Measurements from ENCODE around the gene VCX.

Gene VCX

DNA sequence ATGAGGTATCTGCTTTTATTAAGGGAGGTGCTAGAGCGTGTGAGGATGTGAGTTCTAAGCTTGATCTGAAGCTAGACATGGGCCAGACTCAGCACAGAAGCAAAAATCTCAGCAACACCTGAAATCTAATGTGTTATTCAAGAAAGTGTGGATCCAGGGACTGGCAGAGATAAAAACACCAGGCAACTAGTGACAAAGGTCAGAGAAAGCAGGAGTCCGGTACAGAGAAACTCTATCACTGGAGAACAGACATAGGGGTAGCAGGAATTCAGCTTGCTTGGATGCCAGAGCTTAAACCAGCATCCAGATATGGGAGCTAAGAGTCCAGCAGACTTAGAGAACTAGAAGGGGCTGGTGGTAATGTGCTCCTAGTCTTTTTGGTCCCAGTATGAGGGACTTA, 34.0 kb downstream of the VCX start:
- TF ChIP-seq, protein P1, sequence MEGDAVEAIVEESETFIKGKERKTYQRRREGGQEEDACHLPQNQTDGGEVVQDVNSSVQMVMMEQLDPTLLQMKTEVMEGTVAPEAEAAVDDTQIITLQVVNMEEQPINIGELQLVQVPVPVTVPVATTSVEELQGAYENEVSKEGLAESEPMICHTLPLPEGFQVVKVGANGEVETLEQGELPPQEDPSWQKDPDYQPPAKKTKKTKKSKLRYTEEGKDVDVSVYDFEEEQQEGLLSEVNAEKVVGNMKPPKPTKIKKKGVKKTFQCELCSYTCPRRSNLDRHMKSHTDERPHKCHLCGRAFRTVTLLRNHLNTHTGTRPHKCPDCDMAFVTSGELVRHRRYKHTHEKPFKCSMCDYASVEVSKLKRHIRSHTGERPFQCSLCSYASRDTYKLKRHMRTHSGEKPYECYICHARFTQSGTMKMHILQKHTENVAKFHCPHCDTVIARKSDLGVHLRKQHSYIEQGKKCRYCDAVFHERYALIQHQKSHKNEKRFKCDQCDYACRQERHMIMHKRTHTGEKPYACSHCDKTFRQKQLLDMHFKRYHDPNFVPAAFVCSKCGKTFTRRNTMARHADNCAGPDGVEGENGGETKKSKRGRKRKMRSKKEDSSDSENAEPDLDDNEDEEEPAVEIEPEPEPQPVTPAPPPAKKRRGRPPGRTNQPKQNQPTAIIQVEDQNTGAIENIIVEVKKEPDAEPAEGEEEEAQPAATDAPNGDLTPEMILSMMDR (conservative IDR thresholded peaks at IDR 0.05) = no peak
- no peak overlapping the region for H3K27ac ChIP-seq

DNA sequence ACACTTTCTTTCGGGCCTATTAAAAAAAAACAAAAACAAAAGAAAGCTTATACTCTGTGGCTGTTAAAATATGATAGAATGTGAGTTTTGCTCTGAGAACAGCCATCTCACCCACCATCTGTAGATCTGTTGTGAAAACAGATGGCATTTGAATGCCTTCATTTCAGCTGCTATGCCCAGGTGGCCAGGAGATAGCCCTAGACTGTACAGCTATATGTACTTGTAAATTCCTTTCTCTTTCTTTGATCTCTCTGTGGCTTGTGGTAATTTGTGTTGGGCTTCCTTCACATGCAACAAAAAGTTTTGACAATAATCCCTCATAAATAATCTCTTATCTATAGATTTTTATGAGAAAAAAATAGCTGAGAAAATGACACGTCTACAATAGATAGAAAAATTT, 46.2 kb downstream of the VCX start:
- TF ChIP-seq, protein P1 (conservative IDR thresholded peaks at IDR 0.05) = no peak
- no peak overlapping the region for H3K27ac ChIP-seq

DNA sequence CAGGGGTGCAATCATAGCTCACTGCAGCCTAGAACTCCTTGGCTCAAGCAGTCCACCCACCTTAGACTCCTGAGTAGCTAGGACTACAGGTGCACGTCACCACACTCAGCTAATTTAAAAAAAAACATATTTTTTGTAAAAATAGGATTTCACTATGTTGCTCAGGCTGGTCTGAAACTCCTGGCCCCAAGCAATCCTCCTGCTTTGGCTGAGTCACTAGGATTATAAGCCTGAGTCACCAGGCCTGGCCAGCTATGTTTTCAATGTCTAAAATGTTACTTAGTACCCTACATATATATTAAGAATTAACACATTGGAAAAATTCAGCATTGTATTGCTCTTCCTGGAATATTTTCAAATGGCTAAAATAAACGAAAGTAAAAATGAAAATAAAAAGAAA, 46.7 kb downstream of the VCX start:
- TF ChIP-seq, protein P1 (conservative IDR thresholded peaks at IDR 0.05) = no peak
- H3K27ac ChIP-seq = no peak overlapping the region

DNA sequence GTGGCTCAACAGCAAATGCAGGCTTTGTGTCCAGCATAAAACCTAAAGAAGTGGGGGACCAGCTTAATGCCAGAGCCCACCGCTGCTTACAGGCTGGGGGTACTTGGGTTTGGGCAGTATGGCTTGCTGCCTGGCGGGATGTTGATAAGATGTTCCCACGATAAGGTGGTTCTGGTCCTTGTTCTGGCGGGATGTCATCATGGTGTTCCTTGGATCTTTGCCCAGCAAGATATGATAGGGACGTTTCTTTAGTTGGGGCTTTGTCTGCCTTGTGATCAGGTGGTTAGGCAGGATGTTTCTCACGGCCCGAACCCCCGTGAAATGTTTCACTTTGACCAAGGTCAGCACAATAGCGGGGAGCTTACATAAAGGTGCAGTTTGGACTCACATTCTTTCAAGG, 49.0 kb downstream of the VCX start:
- no peak overlapping the region for H3K27ac ChIP-seq
- TF ChIP-seq, protein P1 (conservative IDR thresholded peaks at IDR 0.05) = no peak
